Caco-2 (cell line): ENCODE measurements around the gene DHRS1. TPM values are rescaled to one million over a fixed set of nuclear protein-coding genes. Genes with fewer than 3 reads are reported as not detected.

Source experiments
- BruUV-seq: library from RNA; stranded (reverse); fragments of 400-500 nt; replicated peaks from 2 replicates; lab custom pipeline; 2021; lab: Mats Ljungman, UMichigan
- CTCF ChIA-PET: fragments of 300-600 bp; sonication (Branson Sonifier 250); formaldehyde crosslinking; loops from one replicate; lab custom pipeline; 2022; ENCODE audit warnings: antibody characterized with exemption; lab: Charles Lee
- POLR2A ChIA-PET: fragments of 300-600 bp; sonication (Branson Sonifier 250); formaldehyde crosslinking; loops from one replicate; lab custom pipeline; 2022; ENCODE audit warnings: antibody characterized with exemption; lab: Charles Lee
- DNase-seq, 2 experiments: peaks; one replicate each; pipeline versions ENCODE4 v3.0.0 to v3.0.0-alpha.2; 2020 to 2022
- H3K27me3 ChIP-seq: replicated peaks from 2 replicates; pipeline ENCODE4 v1.6.0; 2011; ENCODE audit warnings: low read length; ENCODE audit not compliant: control insufficient read depth, insufficient read depth
- H3K36me3 ChIP-seq: 2 replicates; pipeline ENCODE4 v1.5.1; 2011; ENCODE audit warnings: low read length; ENCODE audit not compliant: control insufficient read depth, insufficient read depth
- H3K4me1 ChIP-seq: fragments of 250-450 bp; sonication (Bioruptor Pico); 2 replicates; pipeline ENCODE4 v1.5.1; 2020; ENCODE audit warnings: mild to moderate bottlenecking
- H3K4me3 ChIP-seq: 2 replicates; pipeline ENCODE4 v1.5.1; 2011; ENCODE audit warnings: low read depth, mild to moderate bottlenecking, control low read depth, low read length
- H3K9me3 ChIP-seq: fragments of 250-450 bp; sonication (Bioruptor Pico); 2 replicates; pipeline ENCODE4 v1.5.1; 2020; ENCODE audit warnings: mild to moderate bottlenecking, moderate library complexity
- H3K27ac Mint-ChIP-seq: one replicate; pipeline ENCODE4 v1.8.0; 2022; ENCODE audit warnings: mixed read lengths; ENCODE audit not compliant: unreplicated experiment
- H3K27me3 Mint-ChIP-seq: one replicate; pipeline ENCODE4 v1.8.0; 2022; ENCODE audit warnings: mixed read lengths; ENCODE audit not compliant: insufficient read depth, unreplicated experiment
- H3K36me3 Mint-ChIP-seq: one replicate; pipeline ENCODE4 v1.8.0; 2022; ENCODE audit warnings: mild to moderate bottlenecking, mixed read lengths; ENCODE audit not compliant: insufficient read depth, unreplicated experiment
- H3K4me1 Mint-ChIP-seq: one replicate; pipeline ENCODE4 v1.8.0; 2022; ENCODE audit warnings: low read depth, mixed read lengths; ENCODE audit not compliant: unreplicated experiment
- H3K4me3 Mint-ChIP-seq: one replicate; pipeline ENCODE4 v1.8.0; 2022; ENCODE audit warnings: mild to moderate bottlenecking, moderate library complexity, mixed read lengths; ENCODE audit not compliant: unreplicated experiment
- H3K9me3 Mint-ChIP-seq: one replicate; pipeline ENCODE4 v1.8.0; 2022; ENCODE audit warnings: mixed read lengths; ENCODE audit not compliant: unreplicated experiment
- intact Hi-C: fragments of 100-400 bp; cut with micrococcal nuclease; formaldehyde crosslinking; loops from one replicate; pipeline ENCODE4 v1.10.0; 2022; ENCODE audit not compliant: unreplicated experiment
- total RNA-seq: library from RNA; stranded (reverse); gene quantifications from 2 replicates; pipeline ENCODE4 v1.2.3, GENCODE V29; 2022
- TF ChIP-seq, protein P1 (sequence below), 2 experiments: fragments of 200-600 bp in 1 of 2; IDR thresholded peaks; 1 replicate in 1 of 2; 2 replicates in 1 of 2; pipeline versions ENCODE4 v1.5.1 to v1.8.0; 2011 to 2022; ENCODE audit warnings: antibody characterized with exemption in 1 of 2, control low read depth in 1 of 2, inconsistent platforms in 1 of 2, low read depth in 1 of 2, low read length in 1 of 2, mild to moderate bottlenecking in 1 of 2, moderate library complexity in 1 of 2; ENCODE audit not compliant: insufficient read depth in 1 of 2, severe bottlenecking in 1 of 2, unreplicated experiment in 1 of 2

Gene DHRS1
- total RNA-seq, 1 experiment from 2014 or later, result 18.1 TPM

DNA sequence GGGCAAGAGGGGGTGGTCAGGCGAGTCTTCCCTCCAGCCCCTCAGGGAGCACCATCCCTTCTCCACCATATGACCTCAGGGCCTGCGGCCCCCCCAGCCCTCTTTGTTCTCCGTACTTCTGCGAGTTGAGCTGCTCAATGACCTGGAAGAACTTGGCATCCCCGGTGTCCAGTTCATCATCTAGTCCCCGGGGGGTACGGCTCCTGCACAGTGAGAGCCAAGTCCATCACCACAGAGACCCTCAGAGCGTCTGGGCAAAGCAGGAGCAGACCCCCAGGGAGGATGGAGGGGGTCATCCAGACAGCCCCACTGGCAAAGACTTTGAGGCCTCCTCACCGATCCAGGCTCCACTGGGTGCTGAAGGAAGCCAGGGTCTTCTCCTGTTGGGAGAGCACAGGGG is 26.4 kb upstream of the DHRS1 start:
- H3K9me3 Mint-ChIP-seq, result no peaks in the 10 kb centered on the region
- no peaks in the 10 kb centered on the region for H3K36me3 ChIP-seq
- no peak overlapping the region for H3K4me3 ChIP-seq
- ChIA-PET POLR2A (no interaction called here), CTCF (interaction anchor here (1.4 kb wide), 1 partner anchor 106 kb away, joined by 3 read pairs; no protein-coding TSS in a partner anchor)
- no peak overlapping the region for H3K4me3 Mint-ChIP-seq
- TF ChIP-seq, protein P1, sequence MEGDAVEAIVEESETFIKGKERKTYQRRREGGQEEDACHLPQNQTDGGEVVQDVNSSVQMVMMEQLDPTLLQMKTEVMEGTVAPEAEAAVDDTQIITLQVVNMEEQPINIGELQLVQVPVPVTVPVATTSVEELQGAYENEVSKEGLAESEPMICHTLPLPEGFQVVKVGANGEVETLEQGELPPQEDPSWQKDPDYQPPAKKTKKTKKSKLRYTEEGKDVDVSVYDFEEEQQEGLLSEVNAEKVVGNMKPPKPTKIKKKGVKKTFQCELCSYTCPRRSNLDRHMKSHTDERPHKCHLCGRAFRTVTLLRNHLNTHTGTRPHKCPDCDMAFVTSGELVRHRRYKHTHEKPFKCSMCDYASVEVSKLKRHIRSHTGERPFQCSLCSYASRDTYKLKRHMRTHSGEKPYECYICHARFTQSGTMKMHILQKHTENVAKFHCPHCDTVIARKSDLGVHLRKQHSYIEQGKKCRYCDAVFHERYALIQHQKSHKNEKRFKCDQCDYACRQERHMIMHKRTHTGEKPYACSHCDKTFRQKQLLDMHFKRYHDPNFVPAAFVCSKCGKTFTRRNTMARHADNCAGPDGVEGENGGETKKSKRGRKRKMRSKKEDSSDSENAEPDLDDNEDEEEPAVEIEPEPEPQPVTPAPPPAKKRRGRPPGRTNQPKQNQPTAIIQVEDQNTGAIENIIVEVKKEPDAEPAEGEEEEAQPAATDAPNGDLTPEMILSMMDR (IDR thresholded peaks at IDR 0.05; ENCODE audit: insufficient read depth in 1 of 2, low read depth in 1 of 2, low read length in 1 of 2, severe bottlenecking in 1 of 2, unreplicated experiment in 1 of 2), result no peak
- H3K4me1 ChIP-seq, result no peaks in the 10 kb centered on the region
- intact Hi-C loops, result no loop called here
- no peaks in the 10 kb centered on the region for H3K4me1 Mint-ChIP-seq
- BruUV-seq, result no TSS peak
- H3K9me3 ChIP-seq, result no peaks in the 10 kb centered on the region
- no peaks in the 10 kb centered on the region for H3K36me3 Mint-ChIP-seq
- DNase-seq, result no peak
- no peaks in the 10 kb centered on the region for H3K27me3 Mint-ChIP-seq
- no peak overlapping the region for H3K27ac Mint-ChIP-seq
- no peaks in the 10 kb centered on the region; the same call in 1 of the 2 replicates for H3K27me3 ChIP-seq

- Histone ChIP-seq H3K27me3 (no peaks in the 10 kb centered on the region; the same call in 1 of the 2 replicates), H3K9me3 (no peaks in the 10 kb centered on the region), H3K4me1 (no peaks in the 10 kb centered on the region), H3K36me3 (no peaks in the 10 kb centered on the region), H3K4me3 (no peak overlapping the region)
- H3K4me3 Mint-ChIP-seq, result no peak overlapping the region
- no peaks in the 10 kb centered on the region for H3K9me3 Mint-ChIP-seq
- TF ChIP-seq, protein P1 (IDR thresholded peaks at IDR 0.05; ENCODE audit: insufficient read depth in 1 of 2, low read depth in 1 of 2, low read length in 1 of 2, severe bottlenecking in 1 of 2, unreplicated experiment in 1 of 2), result no peak
- BruUV-seq, result no TSS peak
- H3K36me3 Mint-ChIP-seq, result no peaks in the 10 kb centered on the region
- H3K4me1 Mint-ChIP-seq, result no peaks in the 10 kb centered on the region
- DNase-seq, result no peak
- ChIA-PET POLR2A (no interaction called here), CTCF (interaction anchor here (0.6 to 1.4 kb wide), 3 partner anchors 9 to 106 kb away, joined by 3 read pairs; no protein-coding TSS in a partner anchor)
- peaks cover 3% of the 10 kb centered on the region for H3K27me3 Mint-ChIP-seq
- intact Hi-C loops, result no loop called here
- no peak overlapping the region for H3K27ac Mint-ChIP-seq
These were observed 25.5 kb upstream of the DHRS1 start for GRCh38 chr14:24325041-24325530.

GRCh38 chr14:24324024-24324423 is 24.4 kb upstream of the DHRS1 start:
- H3K9me3 Mint-ChIP-seq, result no peaks in the 10 kb centered on the region
- H3K36me3 Mint-ChIP-seq, result no peaks in the 10 kb centered on the region
- no peaks in the 10 kb centered on the region; the same call in 1 of the 2 replicates for H3K27me3 ChIP-seq
- H3K27ac Mint-ChIP-seq, result no peak overlapping the region
- H3K36me3 ChIP-seq, result no peaks in the 10 kb centered on the region
- no peak for DNase-seq
- intact Hi-C loops, result no loop called here
- H3K27me3 Mint-ChIP-seq, result peaks cover 10% of the 10 kb centered on the region
- H3K4me3 Mint-ChIP-seq, result no peak overlapping the region
- no peaks in the 10 kb centered on the region for H3K4me1 Mint-ChIP-seq
- no peak overlapping the region for H3K4me3 ChIP-seq
- H3K9me3 ChIP-seq, result no peaks in the 10 kb centered on the region
- TF ChIP-seq, protein P1 (IDR thresholded peaks at IDR 0.05; ENCODE audit: insufficient read depth in 1 of 2, low read depth in 1 of 2, low read length in 1 of 2, severe bottlenecking in 1 of 2, unreplicated experiment in 1 of 2), result no peak
- ChIA-PET CTCF (interaction anchor here (0.8 kb wide), 1 partner anchor 10 kb away, joined by 3 read pairs; no protein-coding TSS in a partner anchor), POLR2A (no interaction called here)
- BruUV-seq, result no TSS peak
- H3K4me1 ChIP-seq, result no peaks in the 10 kb centered on the region
